ENCODE results near the gene ZNF585A. TPM values are rescaled to one million over a fixed set of nuclear protein-coding genes. Genes with fewer than 3 reads are reported as not detected.

The ZNF585A gene
- total RNA-seq = 10 to 100 TPM; 18.6 to 49.4 (median 25.1) TPM

- peak within 1 kb of the TSS; percentile 76 to 78 for H3K27ac ChIP-seq
- TF ChIP-seq POLR2A (IDR thresholded peaks at IDR 0.05) (peak; percentile 11 to 12), CTCF (IDR thresholded peaks at IDR 0.05) (peak; percentile 17 to 39 (median 26))
- H3K27me3 ChIP-seq = no peaks in the 10 kb centered on the region
- intact Hi-C loops (cut with DNase I; ENCODE audit: low total_unique reads) = no loop called here
- no peaks in the 10 kb centered on the region for H3K9me3 ChIP-seq
- no peaks in the 10 kb centered on the region for H3K4me1 ChIP-seq
- H3K36me3 ChIP-seq = no peaks in the 10 kb centered on the region
- H3K4me3 ChIP-seq = peak within 1 kb of the TSS; percentile 53 to 57
- DNase-seq = peak; percentile 92 to 93
These were observed at the start of gene ZNF585A for GRCh38 chr19:37172368-37173366. Gene ZNF585A, minus strand, starts transcription at chr19:37172695. Its CDS starts 2,785 bp downstream, at chr19:37169910.

GRCh38 chr19:37221136-37221535 is 48.6 kb upstream of the ZNF585A start:
- Histone ChIP-seq H3K27ac (no peak overlapping the region), H3K4me3 (no peak overlapping the region), H3K27me3 (no peaks in the 10 kb centered on the region), H3K36me3 (no peaks in the 10 kb centered on the region), H3K4me1 (no peaks in the 10 kb centered on the region), H3K9me3 (no peaks in the 10 kb centered on the region)
- intact Hi-C loops (cut with DNase I; ENCODE audit: low total_unique reads) = no loop called here
- TF ChIP-seq CTCF (IDR thresholded peaks at IDR 0.05) (no peak), POLR2A (IDR thresholded peaks at IDR 0.05) (no peak)
- DNase-seq = no peak

GRCh38 chr19:37220383-37220782 is 47.9 kb upstream of the ZNF585A start:
- TF ChIP-seq POLR2A (IDR thresholded peaks at IDR 0.05) (no peak), CTCF (IDR thresholded peaks at IDR 0.05) (no peak)
- no peaks in the 10 kb centered on the region for H3K9me3 ChIP-seq

GRCh38 chr19:37218592-37218935 is 46.1 kb upstream of the ZNF585A start:
- no peak for TF ChIP-seq CTCF (IDR thresholded peaks at IDR 0.05)
- no peak for TF ChIP-seq POLR2A (IDR thresholded peaks at IDR 0.05)
- Histone ChIP-seq H3K36me3 (no peaks in the 10 kb centered on the region), H3K27me3 (no peaks in the 10 kb centered on the region), H3K27ac (peak overlapping the region; percentile 91 to 92), H3K4me3 (peak overlapping the region; percentile 74 to 96), H3K4me1 (no peaks in the 10 kb centered on the region), H3K9me3 (no peaks in the 10 kb centered on the region)
- intact Hi-C loops (cut with DNase I; ENCODE audit: low total_unique reads) = no loop called here
- DNase-seq = no peak

More at GRCh38 chr19:37220383-37220782, 47.9 kb upstream of the ZNF585A start:
- intact Hi-C loops (cut with DNase I; ENCODE audit: low total_unique reads) = no loop called here
- Histone ChIP-seq H3K36me3 (no peaks in the 10 kb centered on the region), H3K27me3 (no peaks in the 10 kb centered on the region), H3K4me1 (no peaks in the 10 kb centered on the region), H3K27ac (no peak overlapping the region), H3K4me3 (no peak overlapping the region)
- DNase-seq = no peak
